ENCODE results near the gene PCBP3.
"Not testable (repeated sequence)": the region's sequence is repeated elsewhere in the genome, so short reads cannot be mapped to it uniquely, and the experiment has no call there.

GRCh38 chr21:45896431-45896830, 252.9 kb downstream of the PCBP3 start:
- TF ChIP-seq CTCF, POLR2A, POLR2AphosphoS5 (IDR thresholded peaks at IDR 0.05): not testable (repeated sequence)
